HepG2 (cell line): Measurements from ENCODE around the gene CTSW. TPM values are rescaled to one million over a fixed set of nuclear protein-coding genes. Genes with fewer than 3 reads are reported as not detected.

ENCODE experiments used
- ATAC-seq: fragments of 200-7000 bp; cut with Tn5 transposase; 3 replicates; pipeline ENCODE4 v1.9.1; 2020; ENCODE audit warnings: mild to moderate bottlenecking, moderate library complexity
- BruUV-seq: library from RNA; stranded (reverse); fragments of 400-500 nt; replicated peaks from 2 replicates; lab custom pipeline; 2021; lab: Mats Ljungman, UMichigan
- CTCF ChIA-PET: fragments of 300-600 bp; formaldehyde crosslinking; extraction: SDS; loops from one replicate; lab custom pipeline; 2021; ENCODE audit warnings: low total read pairs, inconsistent platforms, low intra/inter-chr PET ratio; lab: Yijun Ruan, JAX
- POLR2A ChIA-PET: fragments of 350-600 bp; sonication (Branson Sonifier 250); formaldehyde crosslinking; loops from one replicate; lab custom pipeline; 2020; ENCODE audit warnings: antibody characterized with exemption, inconsistent platforms; lab: Yijun Ruan, JAX
- DNase-seq: peaks from one replicate; pipeline ENCODE4 v3.0.0-alpha.2; 2015; ENCODE audit warnings: low spot score
- FAIRE-seq: peaks from 3 replicates; lab custom pipeline; 2011; peaks lifted over from hg19 to GRCh38; lab: Jason Lieb, UNC
- H2AFZ ChIP-seq: one replicate; pipeline ENCODE4 v1.6.1; 2011; ENCODE audit warnings: low read length, inconsistent platforms
- H3K27ac ChIP-seq: fragments of 300-600 bp; 3 replicates; pipeline ENCODE4 v1.8.0; 2011; ENCODE audit warnings: mixed run types, mild to moderate bottlenecking, mixed read lengths, low read length, inconsistent platforms; ENCODE audit not compliant: insufficient read depth; ENCODE audit errors: extremely low read length
- H3K27me3 ChIP-seq, 2 experiments: fragments of 200-600 bp in 1 of 2; 2 replicates in 1 of 2; 3 replicates in 1 of 2; pipeline versions ENCODE4 v1.6.0 to v1.8.0; 2011; ENCODE audit warnings: low read length in 2 of 2, mild to moderate bottlenecking in 2 of 2, moderate library complexity in 2 of 2, inconsistent platforms in 1 of 2; ENCODE audit not compliant: insufficient read depth in 2 of 2, control insufficient read depth in 1 of 2
- H3K36me3 ChIP-seq, 2 experiments: fragments of 200-600 bp in 1 of 2; replicated peaks in 1 of 2; 2 replicates in 1 of 2; 3 replicates in 1 of 2; pipeline versions ENCODE4 v1.5.1 to v1.8.0; 2011; ENCODE audit warnings: low read length in 2 of 2, inconsistent platforms in 1 of 2; ENCODE audit not compliant: insufficient read depth in 2 of 2, control insufficient read depth in 1 of 2
- H3K4me1 ChIP-seq: 2 replicates; pipeline ENCODE4 v1.5.1; 2012; ENCODE audit warnings: low read length, inconsistent platforms; ENCODE audit not compliant: insufficient read depth
- H3K4me2 ChIP-seq: 2 replicates; pipeline ENCODE4 v1.6.0; 2011; ENCODE audit warnings: low read depth, low read length, inconsistent platforms
- H3K4me3 ChIP-seq, 3 experiments: fragments of 200-600 bp in 1 of 3; sonication (generic), shearing (Covaris generic) in 1 of 3; replicated peaks in 1 of 3; 2 replicates each; pipeline ENCODE4 v1.5.1; 2011 to 2016; ENCODE audit warnings: low read length in 3 of 3, inconsistent platforms in 2 of 3, low read depth in 2 of 3, mild to moderate bottlenecking in 2 of 3, control low read depth in 1 of 3, mixed read lengths in 1 of 3; ENCODE audit not compliant: insufficient read depth in 1 of 3
- H3K79me2 ChIP-seq: one replicate; pipeline ENCODE4 v1.6.1; 2011; ENCODE audit warnings: low read length, inconsistent platforms; ENCODE audit not compliant: insufficient read depth
- H3K9ac ChIP-seq: 2 replicates; pipeline ENCODE4 v1.6.0; 2011; ENCODE audit warnings: mild to moderate bottlenecking, low read depth, low read length, inconsistent platforms; ENCODE audit not compliant: insufficient read depth
- H3K9me3 ChIP-seq: 2 replicates; pipeline ENCODE4 v1.5.1; 2012; ENCODE audit warnings: mild to moderate bottlenecking, low read length
- H4K20me1 ChIP-seq: 2 replicates; pipeline ENCODE4 v1.6.0; 2011; ENCODE audit warnings: inconsistent platforms, mild to moderate bottlenecking, low read length, moderate library complexity; ENCODE audit not compliant: insufficient read depth
- ATRX ChIP-seq: sonication (generic); formaldehyde crosslinking; IDR thresholded peaks from 2 replicates; pipeline ENCODE4 v1.4.0; 2020; ENCODE audit warnings: missing genetic modification reagents, borderline replicate concordance
- E2F5 ChIP-seq: sonication (generic); formaldehyde crosslinking; conservative IDR thresholded peaks from 2 replicates; pipeline ENCODE4 v1.4.0; 2020; ENCODE audit warnings: missing genetic modification reagents
- ELF3 ChIP-seq: IDR thresholded peaks from 2 replicates; pipeline ENCODE4 v1.6.1; 2016; ENCODE audit warnings: missing genetic modification reagents, missing compliant biosample characterization
- ERF ChIP-seq: IDR thresholded peaks from 2 replicates; pipeline ENCODE4 v1.6.1; 2018; ENCODE audit warnings: missing biosample characterization, missing genetic modification reagents
- ETV5 ChIP-seq: IDR thresholded peaks from 2 replicates; pipeline ENCODE4 v1.6.1; 2018; ENCODE audit warnings: missing biosample characterization, missing genetic modification reagents, inconsistent platforms, borderline replicate concordance
- GLI4 ChIP-seq: sonication (generic); formaldehyde crosslinking; IDR thresholded peaks from 2 replicates; pipeline ENCODE4 v1.5.1; 2020; ENCODE audit warnings: missing genetic modification reagents, mild to moderate bottlenecking, moderate library complexity, borderline replicate concordance
- HDAC1 ChIP-seq: sonication (generic); formaldehyde crosslinking; IDR thresholded peaks from 2 replicates; pipeline ENCODE4 v1.5.1; 2020; ENCODE audit warnings: mild to moderate bottlenecking, missing genetic modification reagents
- HMG20B ChIP-seq: conservative IDR thresholded peaks from 2 replicates; pipeline ENCODE4 v1.6.1; 2016; ENCODE audit warnings: missing genetic modification reagents, missing compliant biosample characterization
- IRF2 ChIP-seq: IDR thresholded peaks from 2 replicates; pipeline ENCODE4 v1.6.1; 2018; ENCODE audit warnings: missing genetic modification reagents, missing compliant biosample characterization
- IRF9 ChIP-seq: sonication (generic); formaldehyde crosslinking; IDR thresholded peaks from 2 replicates; pipeline ENCODE4 v1.8.0; 2022; ENCODE audit warnings: missing genetic modification reagents, mild to moderate bottlenecking, borderline replicate concordance
- MAFK ChIP-seq, 2 experiments: IDR thresholded peaks in 1 of 2; conservative IDR thresholded peaks in 1 of 2; 2 replicates each; pipeline ENCODE4 v1.6.1; 2011; ENCODE audit warnings: improper control_type of control experiment in 2 of 2, low read length in 2 of 2
- MIXL1 ChIP-seq: IDR thresholded peaks from 2 replicates; pipeline ENCODE4 v1.6.1; 2016
- NONO ChIP-seq, 2 experiments: fragments of 450-650 bp in 1 of 2; sonication (generic) in 1 of 2; formaldehyde crosslinking in 1 of 2; IDR thresholded peaks in 1 of 2; conservative IDR thresholded peaks in 1 of 2; 2 replicates each; pipeline versions ENCODE4 v1.6.1 to v1.8.0; 2017 to 2022; ENCODE audit warnings: mild to moderate bottlenecking in 1 of 2, missing genetic modification reagents in 1 of 2, moderate library complexity in 1 of 2
- SKIL ChIP-seq: sonication (generic); formaldehyde crosslinking; IDR thresholded peaks from 2 replicates; pipeline ENCODE4 v1.8.0; 2022; ENCODE audit warnings: missing genetic modification reagents, mild to moderate bottlenecking, moderate library complexity, borderline replicate concordance
- SRSF9 ChIP-seq: fragments of 200-400 bp; formaldehyde crosslinking; IDR thresholded peaks from 2 replicates; pipeline ENCODE4 v1.6.1; 2018; ENCODE audit warnings: borderline replicate concordance, mild to moderate bottlenecking, low read depth, low read length; ENCODE audit not compliant: insufficient read depth, poor library complexity, severe bottlenecking
- TRIM24 ChIP-seq: sonication (generic); formaldehyde crosslinking; IDR thresholded peaks from 2 replicates; pipeline ENCODE4 v1.8.0; 2022; ENCODE audit warnings: mild to moderate bottlenecking, missing genetic modification reagents
- ZBTB21 ChIP-seq: sonication (generic); formaldehyde crosslinking; IDR thresholded peaks from 2 replicates; pipeline ENCODE4 v1.4.0; 2020; ENCODE audit warnings: missing genetic modification reagents
- ZBTB3 ChIP-seq: sonication (generic); formaldehyde crosslinking; IDR thresholded peaks from 2 replicates; pipeline ENCODE4 v1.4.0; 2020; ENCODE audit warnings: low read depth, mild to moderate bottlenecking, moderate library complexity, missing genetic modification reagents, borderline replicate concordance
- ZNF331 ChIP-seq: sonication (generic); formaldehyde crosslinking; IDR thresholded peaks from 2 replicates; pipeline ENCODE4 v1.4.0; 2020; ENCODE audit warnings: missing genetic modification reagents
- WGBS: methylation state at CpG from one replicate; pipeline ENCODE4 v1.1.6; 2017; ENCODE audit warnings: low lambda C conversion rate; 5-methylcytosine and 5-hydroxymethylcytosine counted together
- in situ Hi-C: cut with HindIII; loops from 2 replicates; pipeline ENCODE4 v1.10.0; 2017; ENCODE audit warnings: low pct_unique_long_range_greater_than_20kb; ENCODE audit not compliant: extremely low pct_ligation_motif_present
- intact Hi-C: fragments of 100-400 bp; cut with micrococcal nuclease; formaldehyde crosslinking; loops from one replicate; pipeline ENCODE4 v1.10.0; 2022; ENCODE audit not compliant: unreplicated experiment
- polyA plus RNA-seq, 8 experiments: library from polyadenylated mRNA; depleted of rRNA in 3 of 8; stranded (reverse) in 7 of 8; unstranded in 1 of 8; fragments of >200 nt; fragmentation: Illumina TruSeq in 4 of 8; extraction: Trizol in 4 of 8; gene quantifications; 2 replicates each; pipeline versions ENCODE4 v1.2.1 to v1.2.3, GENCODE V29; 2011 to 2016; ENCODE audit warnings: low read depth in 4 of 8, missing spikeins in 1 of 8, mixed read lengths in 1 of 8; ENCODE audit not compliant: insufficient read depth in 1 of 8
- total RNA-seq, 5 experiments: library from RNA; depleted of rRNA; stranded (reverse); fragments of >200 nt; fragmentation: Illumina TruSeq; extraction: Trizol; gene quantifications; 2 replicates each; pipeline ENCODE4 v1.2.3, GENCODE V29; 2016; ENCODE audit warnings: low read depth in 1 of 5

The CTSW gene
- total and polyA plus RNA-seq, 2 of the 13 experiments (the other 11 are each of a cell fraction or from before 2014, with no cell fraction given), result 0.09 TPM; not detected in 1

- ATAC-seq, result peak; percentile 67
- peak; percentile 66 for FAIRE-seq
- ChIA-PET POLR2A (interaction anchor here (0.6 to 7.6 kb wide), 34 partner anchors 10 to 557 kb away, joined by 3 to 95 read pairs (median 4); partner anchors contain the start of genes BANF1, C11orf68, CFL1 and DPF2), CTCF (interaction anchor here (6.9 kb wide), 1 partner anchor 99 kb away, joined by 63 read pairs; no protein-coding TSS in a partner anchor)
- H4K20me1 ChIP-seq, result no peaks in the 10 kb centered on the region
- intact Hi-C loops, result loop anchor here (2.0 kb wide), 1 partner anchor 28 kb away; the partner anchor contains the start of genes C11orf68 and DRAP1
- H3K9ac ChIP-seq, result peak within 1 kb of the TSS; percentile 90
- H3K4me2 ChIP-seq, result peak within 1 kb of the TSS; percentile 99
- in situ Hi-C loops, result no loop called here
- H3K27me3 ChIP-seq, result no peaks in the 10 kb centered on the region; a peak in 1 of 5 replicates
- BruUV-seq, result no TSS peak
- H3K4me1 ChIP-seq, result peaks cover 68% of the 10 kb centered on the region
- H3K9me3 ChIP-seq, result no peaks in the 10 kb centered on the region
- peaks cover 8% of the 10 kb centered on the region for H3K79me2 ChIP-seq
- no peak within 1 kb of the TSS for H2AFZ ChIP-seq
- peak; percentile 84 for DNase-seq
- peak within 1 kb of the TSS; percentile 77 for H3K27ac ChIP-seq
- WGBS, result 0% methylated on average over 3 of the region's 94 CpGs
- peaks cover 1 to 8% of the 10 kb centered on the region in 2 experiments; a peak in 2 of 5 replicates for H3K36me3 ChIP-seq
- H3K4me3 ChIP-seq, result peak within 1 kb of the TSS; percentile 77 to 91 (median 87)
- TF ChIP-seq ETV5, result no peak
- TF ChIP-seq TRIM24, result no peak
- TF ChIP-seq SRSF9, result no peak
- no peak for TF ChIP-seq HMG20B
- no peak; the same call in 1 of the 2 replicates for TF ChIP-seq IRF2 (CRISPR knock-in tag)
- no peak for TF ChIP-seq MAFK (conservative IDR thresholded peaks at IDR 0.05 in 1 of 2, IDR thresholded peaks at IDR 0.05 in 1 of 2; ENCODE audit: low read length in 2 of 2)
- no peak for TF ChIP-seq NONO (IDR thresholded peaks at IDR 0.05)
- peak; percentile 87 for TF ChIP-seq NONO (CRISPR knock-in tag; conservative IDR thresholded peaks at IDR 0.05)
- TF ChIP-seq E2F5 (CRISPR knock-in tag), result no peak
- no peak for TF ChIP-seq GLI4 (CRISPR knock-in tag)
- no peak for TF ChIP-seq ATRX
- TF ChIP-seq ZNF331 (CRISPR knock-in tag), result no peak; the same call in 1 of the 2 replicates
- TF ChIP-seq HDAC1 (CRISPR knock-in tag), result peak; percentile 68; the same call in 1 of the 2 replicates
- peak; percentile 58; the same call in 1 of the 2 replicates for TF ChIP-seq ERF (CRISPR knock-in tag)
- TF ChIP-seq SKIL (CRISPR knock-in tag), result no peak
- no peak for TF ChIP-seq ZBTB3
- TF ChIP-seq MIXL1 (CRISPR knock-in tag), result no peak
- no peak for TF ChIP-seq ZBTB21 (CRISPR knock-in tag)
- 0 out of 2 replicates have a peak, but pooled peaks have one; percentile 55 for TF ChIP-seq ELF3 (CRISPR knock-in tag)
- TF ChIP-seq IRF9 (CRISPR knock-in tag), result peak; percentile 48; the same call in 1 of the 2 replicates
These were observed 10.9 kb downstream of the CTSW start, which contains the start of gene CCDC85B for GRCh38 chr11:65890324-65891218. Gene CCDC85B, plus strand, starts transcription at chr11:65890673. Its CDS starts 111 bp downstream, at chr11:65890784.
